K562 (cell line): ENCODE data around the gene NPHP3. TPM values are rescaled to one million over a fixed set of nuclear protein-coding genes. Genes with fewer than 3 reads are reported as not detected.

ENCODE experiments used
- ARNT ChIP-seq, 2 experiments: fragments of 450-650 bp; IDR thresholded peaks; 2 replicates each; pipeline ENCODE4 v1.6.1; 2016; ENCODE audit warnings: mild to moderate bottlenecking in 1 of 2
- ATF1 ChIP-seq, 2 experiments: fragments of 450-650 bp in 1 of 2; IDR thresholded peaks; 2 replicates each; pipeline ENCODE4 v1.6.1; 2016; ENCODE audit warnings: missing compliant biosample characterization in 1 of 2, missing genetic modification characterization in 1 of 2
- CBX1 ChIP-seq: sonication (generic); IDR thresholded peaks from 2 replicates; pipeline ENCODE4 v1.6.1; 2016; ENCODE audit warnings: antibody characterized with exemption, low read depth, mild to moderate bottlenecking
- CBX3 ChIP-seq, 2 experiments: IDR thresholded peaks; 1 replicate in 1 of 2; 2 replicates in 1 of 2; pipeline ENCODE4 v1.6.1; 2012; ENCODE audit warnings: inconsistent platforms in 2 of 2, low read length in 2 of 2, borderline replicate concordance in 1 of 2, control low read depth in 1 of 2
- HMG20B ChIP-seq: fragments of 250-450 bp; sonication (Bioruptor Pico); IDR thresholded peaks from 2 replicates; pipeline ENCODE4 v1.5.0; 2021; ENCODE audit warnings: mild to moderate bottlenecking
- ILK ChIP-seq: fragments of 450-650 bp; IDR thresholded peaks from 2 replicates; pipeline ENCODE4 v1.6.1; 2016; ENCODE audit warnings: missing genetic modification characterization, low read depth, mild to moderate bottlenecking, missing compliant biosample characterization, moderate library complexity, borderline replicate concordance
- MEF2A ChIP-seq: IDR thresholded peaks from 2 replicates; pipeline ENCODE4 v1.6.1; 2011; ENCODE audit warnings: low read depth, mild to moderate bottlenecking, low read length, moderate library complexity; ENCODE audit not compliant: control insufficient read depth
- PCBP2 ChIP-seq: fragments of 200-400 bp; formaldehyde crosslinking; IDR thresholded peaks from 2 replicates; pipeline ENCODE4 v1.6.1; 2018; ENCODE audit warnings: low read length, low read depth, mild to moderate bottlenecking, moderate library complexity; ENCODE audit not compliant: poor library complexity, severe bottlenecking
- PURB ChIP-seq: sonication (generic); formaldehyde crosslinking; IDR thresholded peaks from 2 replicates; pipeline ENCODE4 v1.9.0; 2021; ENCODE audit warnings: low read depth, mild to moderate bottlenecking, missing genetic modification reagents
- RUNX1 ChIP-seq: sonication (generic); IDR thresholded peaks from 2 replicates; pipeline ENCODE4 v1.6.1; 2016; ENCODE audit warnings: antibody characterized with exemption, low read depth
- SMC3 ChIP-seq: conservative IDR thresholded peaks from 2 replicates; pipeline ENCODE4 v1.6.1; 2011; ENCODE audit warnings: low read depth, low read length, improper control_type of control experiment; ENCODE audit not compliant: insufficient read depth
- TEAD4 ChIP-seq, 2 experiments: sonication (generic) in 1 of 2; formaldehyde crosslinking in 1 of 2; IDR thresholded peaks; 2 replicates each; pipeline versions ENCODE4 v1.6.1 to v1.8.0; 2012 to 2022; ENCODE audit warnings: borderline replicate concordance in 1 of 2, inconsistent platforms in 1 of 2, low read length in 1 of 2, mild to moderate bottlenecking in 1 of 2, missing genetic modification reagents in 1 of 2
- TRIM24 ChIP-seq, 2 experiments: fragments of 450-650 bp; IDR thresholded peaks; 2 replicates each; pipeline ENCODE4 v1.6.1; 2016
- XRCC4 ChIP-seq: IDR thresholded peaks from one replicate; pipeline ENCODE4 v1.6.1; 2011; ENCODE audit not compliant: insufficient read depth, insufficient read length; ENCODE audit errors: extremely low read depth
- ZNF253 ChIP-seq: fragments of 250-450 bp; sonication (Bioruptor Pico); conservative IDR thresholded peaks from 2 replicates; pipeline ENCODE4 v1.6.1; 2021; ENCODE audit warnings: mild to moderate bottlenecking
- ZNF384 ChIP-seq: IDR thresholded peaks from 2 replicates; pipeline ENCODE4 v1.6.1; 2012; ENCODE audit warnings: low read depth, low read length, improper control_type of control experiment
- ZNF408 ChIP-seq: fragments of 250-450 bp; sonication (Bioruptor Pico); IDR thresholded peaks from 2 replicates; pipeline ENCODE4 v1.4.0; 2020; ENCODE audit warnings: low read depth, mild to moderate bottlenecking, moderate library complexity
- polyA plus RNA-seq, 8 experiments: library from polyadenylated mRNA; depleted of rRNA in 4 of 8; stranded (reverse) in 5 of 8; unstranded in 3 of 8; fragments of >200 nt; fragmentation: Nextera tagmentation in 2 of 8; fragmentation: Illumina TruSeq in 1 of 8; extraction: Ambion mirVana in 2 of 8; extraction: Trizol in 1 of 8; gene quantifications; 2 replicates each; pipeline versions ENCODE4 v1.2.1 to v1.2.3, GENCODE V29; 2011 to 2014; ENCODE audit warnings: inconsistent platforms in 1 of 8, missing spikeins in 1 of 8
- total RNA-seq, 7 experiments: library from RNA; depleted of rRNA in 6 of 7; stranded (reverse); fragments of >200 nt in 6 of 7; fragmentation: Illumina TruSeq in 2 of 7; extraction: Trizol in 2 of 7; gene quantifications; 2 replicates each; pipeline versions ENCODE4 v1.2.1 to v1.2.3, GENCODE V29; 2011 to 2021; ENCODE audit warnings: low replicate concordance in 1 of 7
- TF ChIP-seq, protein P1 (sequence below): fragments of 250-450 bp; sonication (Bioruptor Pico); IDR thresholded peaks from 2 replicates; pipeline ENCODE4 v1.5.0; 2021; ENCODE audit warnings: mild to moderate bottlenecking, borderline replicate concordance
- TF ChIP-seq, protein P2 (sequence below): fragments of 250-450 bp; sonication (Bioruptor Pico); IDR thresholded peaks from 2 replicates; pipeline ENCODE4 v1.4.0; 2020; ENCODE audit warnings: mild to moderate bottlenecking, moderate library complexity, borderline replicate concordance
- TF ChIP-seq, protein P3 (sequence below): fragments of 250-450 bp; sonication (Bioruptor Pico); IDR thresholded peaks from 2 replicates; pipeline ENCODE4 v1.8.0; 2021; ENCODE audit warnings: moderate library complexity, mild to moderate bottlenecking, inconsistent platforms
- TF ChIP-seq, protein P4 (sequence below): fragments of 200-800 bp; sonication (Bioruptor generic); IDR thresholded peaks from 2 replicates; pipeline ENCODE4 v1.6.1; 2017; ENCODE audit warnings: missing genetic modification characterization, missing compliant biosample characterization

Gene NPHP3
- total and polyA plus RNA-seq, 9 of the 15 experiments (the other 6 are each of a cell fraction or from before 2014, with no cell fraction given) = 0.62 to 13.2 (median 5.8) TPM

DNA sequence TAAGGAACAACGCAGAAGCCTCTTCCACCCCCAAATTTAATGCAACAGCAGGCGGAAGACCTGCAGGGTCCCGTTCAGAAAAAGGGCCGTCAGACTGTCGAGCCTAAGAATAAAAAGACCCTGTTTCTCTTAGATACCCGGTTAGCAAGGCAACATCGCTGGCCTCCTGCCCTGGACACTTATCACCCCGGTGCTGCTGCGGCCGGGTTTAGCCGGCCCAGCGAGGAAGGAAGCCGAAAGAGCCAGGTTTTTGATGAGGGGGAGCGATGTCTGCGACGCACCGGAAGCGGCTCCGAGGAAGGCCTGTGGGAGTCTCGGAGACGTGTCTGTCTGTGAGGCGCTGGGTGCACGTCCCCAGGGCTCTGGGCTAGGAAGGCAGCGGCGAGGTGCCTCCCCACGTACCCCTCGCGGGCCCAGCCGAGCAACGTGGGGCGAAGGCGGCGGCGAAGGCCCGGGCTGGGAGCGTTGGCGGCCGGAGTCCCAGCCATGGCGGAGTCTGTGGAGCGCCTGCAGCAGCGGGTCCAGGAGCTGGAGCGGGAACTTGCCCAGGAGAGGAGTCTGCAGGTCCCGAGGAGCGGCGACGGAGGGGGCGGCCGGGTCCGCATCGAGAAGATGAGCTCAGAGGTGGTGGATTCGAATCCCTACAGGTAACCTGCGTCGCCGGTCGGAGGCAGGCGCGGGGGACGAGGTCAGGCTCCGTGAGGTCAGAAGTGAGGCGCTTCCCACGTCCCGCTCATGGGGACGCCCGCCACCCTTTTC lies 62.0 kb downstream of the NPHP3 start, which contains the start of gene UBA5 (continued):
- TF ChIP-seq, protein P1, sequence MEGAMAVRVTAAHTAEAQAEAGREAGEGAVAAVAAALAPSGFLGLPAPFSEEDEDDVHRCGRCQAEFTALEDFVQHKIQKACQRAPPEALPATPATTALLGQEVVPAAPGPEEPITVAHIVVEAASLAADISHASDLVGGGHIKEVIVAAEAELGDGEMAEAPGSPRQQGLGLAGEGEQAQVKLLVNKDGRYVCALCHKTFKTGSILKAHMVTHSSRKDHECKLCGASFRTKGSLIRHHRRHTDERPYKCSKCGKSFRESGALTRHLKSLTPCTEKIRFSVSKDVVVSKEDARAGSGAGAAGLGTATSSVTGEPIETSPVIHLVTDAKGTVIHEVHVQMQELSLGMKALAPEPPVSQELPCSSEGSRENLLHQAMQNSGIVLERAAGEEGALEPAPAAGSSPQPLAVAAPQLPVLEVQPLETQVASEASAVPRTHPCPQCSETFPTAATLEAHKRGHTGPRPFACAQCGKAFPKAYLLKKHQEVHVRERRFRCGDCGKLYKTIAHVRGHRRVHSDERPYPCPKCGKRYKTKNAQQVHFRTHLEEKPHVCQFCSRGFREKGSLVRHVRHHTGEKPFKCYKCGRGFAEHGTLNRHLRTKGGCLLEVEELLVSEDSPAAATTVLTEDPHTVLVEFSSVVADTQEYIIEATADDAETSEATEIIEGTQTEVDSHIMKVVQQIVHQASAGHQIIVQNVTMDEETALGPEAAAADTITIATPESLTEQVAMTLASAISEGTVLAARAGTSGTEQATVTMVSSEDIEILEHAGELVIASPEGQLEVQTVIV (CRISPR knock-in tag) = no peak
- TF ChIP-seq HMG20B (CRISPR knock-in tag) = no peak
- no peak for TF ChIP-seq ILK
- no peak for TF ChIP-seq SMC3
- no peak for TF ChIP-seq CBX1
- no peak for TF ChIP-seq ARNT (IDR thresholded peaks at IDR 0.05)
- TF ChIP-seq ZNF253 = no peak
- TF ChIP-seq CBX3 (IDR thresholded peaks at IDR 0.05; ENCODE audit: borderline replicate concordance in 1 of 2, low read length in 2 of 2) = no peak
- TF ChIP-seq, protein P2, sequence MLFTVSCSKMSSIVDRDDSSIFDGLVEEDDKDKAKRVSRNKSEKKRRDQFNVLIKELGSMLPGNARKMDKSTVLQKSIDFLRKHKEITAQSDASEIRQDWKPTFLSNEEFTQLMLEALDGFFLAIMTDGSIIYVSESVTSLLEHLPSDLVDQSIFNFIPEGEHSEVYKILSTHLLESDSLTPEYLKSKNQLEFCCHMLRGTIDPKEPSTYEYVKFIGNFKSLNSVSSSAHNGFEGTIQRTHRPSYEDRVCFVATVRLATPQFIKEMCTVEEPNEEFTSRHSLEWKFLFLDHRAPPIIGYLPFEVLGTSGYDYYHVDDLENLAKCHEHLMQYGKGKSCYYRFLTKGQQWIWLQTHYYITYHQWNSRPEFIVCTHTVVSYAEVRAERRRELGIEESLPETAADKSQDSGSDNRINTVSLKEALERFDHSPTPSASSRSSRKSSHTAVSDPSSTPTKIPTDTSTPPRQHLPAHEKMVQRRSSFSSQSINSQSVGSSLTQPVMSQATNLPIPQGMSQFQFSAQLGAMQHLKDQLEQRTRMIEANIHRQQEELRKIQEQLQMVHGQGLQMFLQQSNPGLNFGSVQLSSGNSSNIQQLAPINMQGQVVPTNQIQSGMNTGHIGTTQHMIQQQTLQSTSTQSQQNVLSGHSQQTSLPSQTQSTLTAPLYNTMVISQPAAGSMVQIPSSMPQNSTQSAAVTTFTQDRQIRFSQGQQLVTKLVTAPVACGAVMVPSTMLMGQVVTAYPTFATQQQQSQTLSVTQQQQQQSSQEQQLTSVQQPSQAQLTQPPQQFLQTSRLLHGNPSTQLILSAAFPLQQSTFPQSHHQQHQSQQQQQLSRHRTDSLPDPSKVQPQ (CRISPR knock-in tag) = no peak
- TF ChIP-seq MEF2A = no peak
- TF ChIP-seq RUNX1 = no peak
- TF ChIP-seq TEAD4 (IDR thresholded peaks at IDR 0.05; ENCODE audit: low read length) = no peak
- no peak for TF ChIP-seq TEAD4 (CRISPR knock-in tag; IDR thresholded peaks at IDR 0.05; ENCODE audit: borderline replicate concordance)
- no peak for TF ChIP-seq ATF1 (CRISPR knock-in tag; IDR thresholded peaks at IDR 0.05)
- TF ChIP-seq ATF1 (tag; IDR thresholded peaks at IDR 0.05) = peak; percentile 44
- TF ChIP-seq, protein P3, sequence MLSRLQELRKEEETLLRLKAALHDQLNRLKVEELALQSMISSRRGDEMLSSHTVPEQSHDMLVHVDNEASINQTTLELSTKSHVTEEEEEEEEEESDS (CRISPR knock-in tag) = no peak
- TF ChIP-seq, protein P4, sequence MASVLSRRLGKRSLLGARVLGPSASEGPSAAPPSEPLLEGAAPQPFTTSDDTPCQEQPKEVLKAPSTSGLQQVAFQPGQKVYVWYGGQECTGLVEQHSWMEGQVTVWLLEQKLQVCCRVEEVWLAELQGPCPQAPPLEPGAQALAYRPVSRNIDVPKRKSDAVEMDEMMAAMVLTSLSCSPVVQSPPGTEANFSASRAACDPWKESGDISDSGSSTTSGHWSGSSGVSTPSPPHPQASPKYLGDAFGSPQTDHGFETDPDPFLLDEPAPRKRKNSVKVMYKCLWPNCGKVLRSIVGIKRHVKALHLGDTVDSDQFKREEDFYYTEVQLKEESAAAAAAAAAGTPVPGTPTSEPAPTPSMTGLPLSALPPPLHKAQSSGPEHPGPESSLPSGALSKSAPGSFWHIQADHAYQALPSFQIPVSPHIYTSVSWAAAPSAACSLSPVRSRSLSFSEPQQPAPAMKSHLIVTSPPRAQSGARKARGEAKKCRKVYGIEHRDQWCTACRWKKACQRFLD (CRISPR knock-in tag) = no peak
- no peak for TF ChIP-seq ZNF408 (CRISPR knock-in tag)
- no peak for TF ChIP-seq PURB (CRISPR knock-in tag)
- TF ChIP-seq ZNF384 = no peak
- no peak for TF ChIP-seq PCBP2
- no peak for TF ChIP-seq XRCC4
- peak in 1 of 2 experiments; percentile 98; a peak in 2 of 4 replicates for TF ChIP-seq TRIM24 (IDR thresholded peaks at IDR 0.05)
